Peyer's patch (tissue), 4 donors: ENCODE measurements around the gene CA10.

Source experiments
- POLR2A ChIP-seq, 2 donors: fragments of 450-650 bp; IDR thresholded peaks; one replicate each; pipeline ENCODE4 v1.5.1; 2017; ENCODE audit warnings: antibody characterized with exemption in 2 of 2, mild to moderate bottlenecking in 2 of 2, moderate library complexity in 2 of 2
- TF ChIP-seq, protein P1 (sequence below), 6 experiments: fragments of 450-650 bp in 4 of 6; fragments of 200-600 bp in 2 of 6; sonication (generic) in 1 of 6; IDR thresholded peaks; one replicate each; pipeline ENCODE4 v1.5.1; 2017 to 2019; ENCODE audit warnings: antibody characterized with exemption in 6 of 6, mild to moderate bottlenecking in 3 of 6, moderate library complexity in 1 of 6

DNA sequence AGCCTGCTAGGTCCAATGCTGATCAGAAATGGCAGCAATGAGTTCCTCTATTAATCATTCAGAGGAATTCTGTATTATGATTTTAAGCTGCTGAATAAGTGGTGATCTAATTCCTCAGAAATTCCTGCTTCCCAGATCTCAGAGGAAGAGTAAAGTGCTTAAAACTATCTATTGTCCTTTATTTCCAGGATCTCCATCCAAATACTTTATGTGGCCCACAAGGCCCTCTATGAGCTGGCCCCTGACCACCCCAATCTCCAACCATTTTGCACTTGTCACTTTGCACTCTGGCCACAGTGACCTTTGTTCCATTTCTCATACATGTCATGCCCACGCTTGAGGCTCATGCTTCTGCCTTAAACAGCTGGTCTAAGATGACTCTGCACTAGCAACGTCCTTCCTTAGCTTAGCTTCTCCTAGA is 93.7 kb downstream of the CA10 start:
- TF ChIP-seq, protein P1, sequence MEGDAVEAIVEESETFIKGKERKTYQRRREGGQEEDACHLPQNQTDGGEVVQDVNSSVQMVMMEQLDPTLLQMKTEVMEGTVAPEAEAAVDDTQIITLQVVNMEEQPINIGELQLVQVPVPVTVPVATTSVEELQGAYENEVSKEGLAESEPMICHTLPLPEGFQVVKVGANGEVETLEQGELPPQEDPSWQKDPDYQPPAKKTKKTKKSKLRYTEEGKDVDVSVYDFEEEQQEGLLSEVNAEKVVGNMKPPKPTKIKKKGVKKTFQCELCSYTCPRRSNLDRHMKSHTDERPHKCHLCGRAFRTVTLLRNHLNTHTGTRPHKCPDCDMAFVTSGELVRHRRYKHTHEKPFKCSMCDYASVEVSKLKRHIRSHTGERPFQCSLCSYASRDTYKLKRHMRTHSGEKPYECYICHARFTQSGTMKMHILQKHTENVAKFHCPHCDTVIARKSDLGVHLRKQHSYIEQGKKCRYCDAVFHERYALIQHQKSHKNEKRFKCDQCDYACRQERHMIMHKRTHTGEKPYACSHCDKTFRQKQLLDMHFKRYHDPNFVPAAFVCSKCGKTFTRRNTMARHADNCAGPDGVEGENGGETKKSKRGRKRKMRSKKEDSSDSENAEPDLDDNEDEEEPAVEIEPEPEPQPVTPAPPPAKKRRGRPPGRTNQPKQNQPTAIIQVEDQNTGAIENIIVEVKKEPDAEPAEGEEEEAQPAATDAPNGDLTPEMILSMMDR (IDR thresholded peaks at IDR 0.05), result no peak
- no peak for TF ChIP-seq POLR2A (IDR thresholded peaks at IDR 0.05)
